ENCODE measurements around the gene DMKN.

The DMKN gene

DNA sequence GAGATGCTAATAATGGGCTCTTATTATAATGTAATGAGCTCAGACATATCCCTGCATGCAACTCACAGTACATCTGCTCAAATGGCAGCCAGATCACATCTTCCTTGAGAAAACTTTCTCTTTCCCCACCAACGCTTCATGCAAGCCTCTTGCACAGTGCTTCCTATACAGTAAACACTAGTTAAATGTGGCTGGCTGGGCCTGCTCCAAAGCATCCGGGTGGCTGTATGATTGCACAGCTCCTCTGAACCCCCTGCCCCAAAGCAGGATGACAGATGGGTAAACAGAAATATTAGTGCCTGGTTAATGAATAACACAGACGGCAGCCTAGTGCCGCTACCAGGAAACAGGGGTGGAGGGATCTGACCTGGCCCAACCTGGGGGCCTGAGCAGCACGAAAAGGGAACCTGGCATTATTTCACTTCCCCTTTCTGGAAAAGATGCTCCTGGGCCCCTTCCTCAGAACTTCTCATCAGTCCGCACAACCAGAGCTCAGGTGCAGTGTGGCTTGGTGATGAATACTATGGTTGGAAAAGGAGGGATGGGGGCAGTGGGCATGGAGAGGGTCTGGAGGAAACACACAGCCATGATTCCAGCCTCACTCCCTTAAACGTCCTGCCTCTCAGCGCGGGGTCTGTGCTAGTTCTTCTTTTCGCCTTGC, 54.6 kb downstream of the DMKN start:
- no peaks in the 10 kb centered on the region for H3K9me3 ChIP-seq (ENCODE audit: insufficient read depth, low read length)
- TF ChIP-seq EZH2phosphoT487 (conservative IDR thresholded peaks at IDR 0.05; ENCODE audit: low read length), result no peak
- TF ChIP-seq, protein P1, sequence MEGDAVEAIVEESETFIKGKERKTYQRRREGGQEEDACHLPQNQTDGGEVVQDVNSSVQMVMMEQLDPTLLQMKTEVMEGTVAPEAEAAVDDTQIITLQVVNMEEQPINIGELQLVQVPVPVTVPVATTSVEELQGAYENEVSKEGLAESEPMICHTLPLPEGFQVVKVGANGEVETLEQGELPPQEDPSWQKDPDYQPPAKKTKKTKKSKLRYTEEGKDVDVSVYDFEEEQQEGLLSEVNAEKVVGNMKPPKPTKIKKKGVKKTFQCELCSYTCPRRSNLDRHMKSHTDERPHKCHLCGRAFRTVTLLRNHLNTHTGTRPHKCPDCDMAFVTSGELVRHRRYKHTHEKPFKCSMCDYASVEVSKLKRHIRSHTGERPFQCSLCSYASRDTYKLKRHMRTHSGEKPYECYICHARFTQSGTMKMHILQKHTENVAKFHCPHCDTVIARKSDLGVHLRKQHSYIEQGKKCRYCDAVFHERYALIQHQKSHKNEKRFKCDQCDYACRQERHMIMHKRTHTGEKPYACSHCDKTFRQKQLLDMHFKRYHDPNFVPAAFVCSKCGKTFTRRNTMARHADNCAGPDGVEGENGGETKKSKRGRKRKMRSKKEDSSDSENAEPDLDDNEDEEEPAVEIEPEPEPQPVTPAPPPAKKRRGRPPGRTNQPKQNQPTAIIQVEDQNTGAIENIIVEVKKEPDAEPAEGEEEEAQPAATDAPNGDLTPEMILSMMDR (IDR thresholded peaks at IDR 0.05; ENCODE audit: insufficient read depth, low read length, poor library complexity, severe bottlenecking), result no peak
- no peak overlapping the region for H3K4me2 ChIP-seq (ENCODE audit: low read depth, low read length, poor library complexity, severe bottlenecking)
- no peak overlapping the region for H3K9ac ChIP-seq (ENCODE audit: low read length)
- H3K36me3 ChIP-seq (ENCODE audit: low read length), result no peaks in the 10 kb centered on the region
- H3K9me2 ChIP-seq (replicated peaks; ENCODE audit: insufficient read depth, low read length), result no peaks in the 10 kb centered on the region
- no peaks in the 10 kb centered on the region for H3K27me3 ChIP-seq (ENCODE audit: low read length)
- H3K79me2 ChIP-seq (ENCODE audit: insufficient read depth, low read length), result no peaks in the 10 kb centered on the region
- no peak overlapping the region for H2AFZ ChIP-seq (ENCODE audit: low read depth, low read length, severe bottlenecking)
- no peak overlapping the region for H3K27ac ChIP-seq (ENCODE audit: low read depth, low read length)
- H3F3A ChIP-seq (ENCODE audit: insufficient read depth), result 0 out of 2 replicates have a peak, but pooled peaks cover 5% of the 10 kb centered on the region
- H3K4me3 ChIP-seq (ENCODE audit: insufficient read depth, low read length, poor library complexity, severe bottlenecking), result no peak overlapping the region
- H4K20me1 ChIP-seq (ENCODE audit: low read depth, low read length), result no peaks in the 10 kb centered on the region

DNA sequence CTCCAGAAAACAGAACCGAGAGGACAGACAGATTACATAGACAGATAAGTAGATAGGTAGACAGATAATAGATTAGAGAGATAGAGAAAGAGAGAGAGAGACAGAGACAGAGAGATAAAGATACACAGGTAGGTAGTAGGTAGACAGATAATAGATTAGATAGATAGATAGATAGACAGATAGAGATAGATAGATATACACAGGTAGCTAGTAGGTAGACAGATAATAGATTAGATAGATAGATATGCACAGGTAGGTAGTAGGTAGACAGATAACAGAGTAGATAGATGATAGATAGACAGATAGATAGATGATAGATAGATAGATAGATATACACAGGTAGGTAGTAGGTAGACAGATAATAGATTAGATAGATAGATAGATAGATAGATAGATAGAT, 55.3 kb downstream of the DMKN start:
- Histone ChIP-seq H3K27me3 (ENCODE audit: low read length) (no peaks in the 10 kb centered on the region), H3K4me3 (ENCODE audit: insufficient read depth, low read length, poor library complexity, severe bottlenecking) (no peak overlapping the region), H4K20me1 (ENCODE audit: low read depth, low read length) (no peaks in the 10 kb centered on the region), H3K9me3 (ENCODE audit: insufficient read depth, low read length) (no peaks in the 10 kb centered on the region), H3K79me2 (ENCODE audit: insufficient read depth, low read length) (no peaks in the 10 kb centered on the region), H3K9ac (ENCODE audit: low read length) (no peak overlapping the region), H3K9me2 (replicated peaks; ENCODE audit: insufficient read depth, low read length) (no peaks in the 10 kb centered on the region), H3K27ac (ENCODE audit: low read depth, low read length) (no peak overlapping the region), H2AFZ (ENCODE audit: low read depth, low read length, severe bottlenecking) (no peak overlapping the region), H3K36me3 (ENCODE audit: low read length) (no peaks in the 10 kb centered on the region), H3K4me2 (ENCODE audit: low read depth, low read length, poor library complexity, severe bottlenecking) (no peak overlapping the region), H3F3A (ENCODE audit: insufficient read depth) (0 out of 2 replicates have a peak, but pooled peaks cover 5% of the 10 kb centered on the region)
- TF ChIP-seq, protein P1 (IDR thresholded peaks at IDR 0.05; ENCODE audit: insufficient read depth, low read length, poor library complexity, severe bottlenecking), result no peak
- no peak for TF ChIP-seq EZH2phosphoT487 (conservative IDR thresholded peaks at IDR 0.05; ENCODE audit: low read length)

DNA sequence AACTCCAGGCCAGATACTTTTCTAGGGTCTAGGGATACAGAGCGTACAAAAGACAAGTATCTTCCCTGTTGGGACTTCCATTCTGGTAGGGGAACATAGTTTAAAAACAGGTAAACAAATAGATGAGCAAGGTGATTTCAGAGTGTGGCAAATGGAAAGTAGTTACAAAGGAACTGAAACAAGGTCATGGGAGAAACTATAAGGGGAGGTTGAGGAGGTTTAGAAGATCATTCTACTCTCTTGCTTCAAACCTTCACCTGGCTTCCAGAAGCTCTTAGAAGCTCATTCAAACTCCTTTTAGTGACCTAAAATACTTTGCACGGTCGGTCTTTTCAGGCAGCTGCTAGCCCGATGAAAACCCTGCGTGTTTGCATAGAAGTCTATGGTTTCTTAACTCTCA, 56.3 kb downstream of the DMKN start:
- Histone ChIP-seq H3K9me2 (replicated peaks; ENCODE audit: insufficient read depth, low read length) (no peaks in the 10 kb centered on the region), H3K9ac (ENCODE audit: low read length) (no peak overlapping the region), H3K27ac (ENCODE audit: low read depth, low read length) (no peak overlapping the region), H2AFZ (ENCODE audit: low read depth, low read length, severe bottlenecking) (no peak overlapping the region), H3F3A (ENCODE audit: insufficient read depth) (no peaks in the 10 kb centered on the region), H4K20me1 (ENCODE audit: low read depth, low read length) (no peaks in the 10 kb centered on the region), H3K4me2 (ENCODE audit: low read depth, low read length, poor library complexity, severe bottlenecking) (no peak overlapping the region), H3K79me2 (ENCODE audit: insufficient read depth, low read length) (no peaks in the 10 kb centered on the region), H3K36me3 (ENCODE audit: low read length) (no peaks in the 10 kb centered on the region), H3K4me3 (ENCODE audit: insufficient read depth, low read length, poor library complexity, severe bottlenecking) (no peak overlapping the region), H3K9me3 (ENCODE audit: insufficient read depth, low read length) (no peaks in the 10 kb centered on the region), H3K27me3 (ENCODE audit: low read length) (no peaks in the 10 kb centered on the region)
- no peak for TF ChIP-seq EZH2phosphoT487 (conservative IDR thresholded peaks at IDR 0.05; ENCODE audit: low read length)
- TF ChIP-seq, protein P1 (IDR thresholded peaks at IDR 0.05; ENCODE audit: insufficient read depth, low read length, poor library complexity, severe bottlenecking), result no peak

Measured in SU-DHL-6 (cell line).